Measurements from ENCODE around the gene TXLNB. TPM values are rescaled to one million over a fixed set of nuclear protein-coding genes. Genes with fewer than 3 reads are reported as not detected.
"Not testable (repeated sequence)": the region's sequence is repeated elsewhere in the genome, so short reads cannot be mapped to it uniquely, and the experiment has no call there.

TXLNB gene
- total and polyA plus RNA-seq, 9 donors = 2.3 to 7.9 (median 5.0) TPM

DNA sequence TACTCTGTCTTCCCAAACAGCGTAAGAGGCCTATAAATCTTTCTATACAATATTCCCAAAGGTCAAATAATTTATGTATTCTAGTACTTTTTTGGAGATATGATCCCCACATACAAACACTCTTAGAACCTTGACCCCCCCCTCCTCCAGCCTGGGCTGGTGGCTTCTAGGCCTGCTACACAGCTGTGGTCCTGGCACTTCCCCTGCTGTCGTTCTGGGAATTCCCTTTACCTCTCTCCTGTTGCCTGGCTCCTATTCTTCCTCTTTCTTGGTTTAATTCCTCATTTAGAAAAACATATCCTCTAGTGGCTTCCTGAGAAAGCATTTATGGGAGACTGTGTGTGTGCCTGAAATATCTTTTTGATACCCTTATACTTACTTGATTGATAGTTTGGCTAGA is 4.1 kb upstream of the TXLNB start:
- no peak overlapping the region for H3K4me3 ChIP-seq
- H3K27me3 ChIP-seq = no peaks in the 10 kb centered on the region
- DNase-seq = no peak
- 81 to 83% (median 81%) methylated on average over 2 of the region's 2 CpGs for WGBS, 3 donors
- H3K4me1 ChIP-seq (ENCODE audit: insufficient read depth) = peaks cover 1% of the 10 kb centered on the region
- intact Hi-C loops (cut with DNase I) = loop anchor here in 2 of 4 donors (10.0 kb wide), 2 partner anchors 69 to 1171 kb away; no protein-coding TSS in a partner anchor
- no peaks in the 10 kb centered on the region for H3K36me3 ChIP-seq
- H3K9me3 ChIP-seq = no peaks in the 10 kb centered on the region
- no peak overlapping the region for H3K27ac ChIP-seq
- TF ChIP-seq POLR2A (IDR thresholded peaks at IDR 0.05) = no peak
- TF ChIP-seq, protein P1, sequence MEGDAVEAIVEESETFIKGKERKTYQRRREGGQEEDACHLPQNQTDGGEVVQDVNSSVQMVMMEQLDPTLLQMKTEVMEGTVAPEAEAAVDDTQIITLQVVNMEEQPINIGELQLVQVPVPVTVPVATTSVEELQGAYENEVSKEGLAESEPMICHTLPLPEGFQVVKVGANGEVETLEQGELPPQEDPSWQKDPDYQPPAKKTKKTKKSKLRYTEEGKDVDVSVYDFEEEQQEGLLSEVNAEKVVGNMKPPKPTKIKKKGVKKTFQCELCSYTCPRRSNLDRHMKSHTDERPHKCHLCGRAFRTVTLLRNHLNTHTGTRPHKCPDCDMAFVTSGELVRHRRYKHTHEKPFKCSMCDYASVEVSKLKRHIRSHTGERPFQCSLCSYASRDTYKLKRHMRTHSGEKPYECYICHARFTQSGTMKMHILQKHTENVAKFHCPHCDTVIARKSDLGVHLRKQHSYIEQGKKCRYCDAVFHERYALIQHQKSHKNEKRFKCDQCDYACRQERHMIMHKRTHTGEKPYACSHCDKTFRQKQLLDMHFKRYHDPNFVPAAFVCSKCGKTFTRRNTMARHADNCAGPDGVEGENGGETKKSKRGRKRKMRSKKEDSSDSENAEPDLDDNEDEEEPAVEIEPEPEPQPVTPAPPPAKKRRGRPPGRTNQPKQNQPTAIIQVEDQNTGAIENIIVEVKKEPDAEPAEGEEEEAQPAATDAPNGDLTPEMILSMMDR (IDR thresholded peaks at IDR 0.05) = no peak
- no peak for TF ChIP-seq EP300 (IDR thresholded peaks at IDR 0.05)

DNA sequence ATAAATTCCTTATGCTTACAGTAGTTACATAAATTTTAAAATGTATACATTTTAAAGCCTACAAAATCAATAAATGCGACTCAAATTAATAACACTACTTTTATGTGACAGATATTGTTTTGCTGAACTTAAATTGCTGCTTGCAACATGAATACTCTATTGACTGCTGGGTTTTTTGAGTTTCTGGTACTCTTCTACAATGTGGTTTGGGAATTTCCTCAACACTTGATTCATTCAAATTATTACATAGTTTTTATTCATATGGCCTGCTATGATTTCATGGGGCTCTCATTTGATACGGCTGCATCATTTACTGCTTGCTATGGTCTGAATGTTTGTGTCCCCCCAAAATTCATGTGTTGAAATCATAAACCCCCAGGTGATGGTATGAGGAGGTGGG is 2.3 kb upstream of the TXLNB start:
- Histone ChIP-seq H3K36me3 (no peaks in the 10 kb centered on the region), H3K4me3 (no peak overlapping the region), H3K27ac (no peak overlapping the region), H3K9me3 (no peaks in the 10 kb centered on the region), H3K27me3 (no peaks in the 10 kb centered on the region), H3K4me1 (ENCODE audit: insufficient read depth) (peaks cover 5% of the 10 kb centered on the region)
- TF ChIP-seq, protein P1 (IDR thresholded peaks at IDR 0.05) = no peak
- no peak for TF ChIP-seq EP300 (IDR thresholded peaks at IDR 0.05)
- TF ChIP-seq POLR2A (IDR thresholded peaks at IDR 0.05) = no peak
- intact Hi-C loops (cut with DNase I) = loop anchor here in 2 of 4 donors (10.0 kb wide), 2 partner anchors 71 to 1169 kb away; no protein-coding TSS in a partner anchor
- 91 to 93% (median 92%) methylated on average over 2 of the region's 2 CpGs for WGBS, 3 donors
- DNase-seq = no peak

DNA sequence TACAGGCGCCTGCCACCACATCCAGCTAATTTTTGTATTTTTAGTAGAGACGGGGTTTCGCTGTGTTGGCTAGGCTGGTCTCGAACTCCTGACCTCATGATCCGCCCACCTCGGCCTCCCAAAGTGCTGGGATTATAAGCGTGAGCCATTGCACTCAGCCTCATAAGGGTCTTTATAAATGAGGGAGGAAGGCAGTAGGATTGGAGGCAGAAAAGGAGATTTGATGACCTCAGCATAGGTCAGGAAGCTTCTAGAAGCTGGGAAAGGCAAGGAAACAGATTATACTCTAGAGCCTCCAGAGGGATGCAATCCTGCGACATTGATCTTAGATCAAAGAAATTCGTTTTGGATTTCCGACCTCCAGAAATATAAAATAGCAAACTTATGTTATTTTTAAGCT is 1.4 kb upstream of the TXLNB start:
- DNase-seq; H3K36me3 ChIP-seq; H3K9me3 ChIP-seq; H3K27ac ChIP-seq; H3K4me3 ChIP-seq; H3K27me3 ChIP-seq; H3K4me1 ChIP-seq (ENCODE audit: insufficient read depth): not testable (repeated sequence)
- intact Hi-C loops (cut with DNase I) = loop anchor here in 2 of 4 donors (10.0 kb wide), 2 partner anchors 72 to 1168 kb away; no protein-coding TSS in a partner anchor
- WGBS, 3 donors = 74 to 85% (median 84%) methylated on average over 10 of the region's 10 CpGs

DNA sequence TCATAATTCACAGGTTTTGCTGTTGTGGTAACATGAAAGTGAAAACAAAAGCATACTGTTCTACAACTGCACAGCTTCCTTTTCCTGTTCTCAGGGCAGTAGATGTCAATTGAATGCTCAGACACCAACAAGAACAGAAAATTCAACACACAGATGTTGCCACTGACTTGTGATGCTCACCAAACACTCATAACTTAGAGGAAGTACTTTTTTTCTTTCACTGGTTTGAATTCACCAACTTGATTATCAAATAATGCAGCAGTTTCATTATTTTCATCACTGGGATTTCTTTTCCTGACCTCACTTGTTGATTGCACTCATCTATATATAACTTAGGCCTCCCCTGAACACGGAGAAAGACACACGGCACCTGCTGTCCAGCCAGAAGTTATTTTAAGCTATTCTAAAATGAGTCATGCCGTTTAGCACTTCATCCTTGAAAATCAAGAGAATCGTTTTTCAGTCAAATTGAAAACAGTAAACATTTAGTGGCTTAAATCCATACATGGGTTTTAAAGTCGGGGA is 949 bp downstream of the TXLNB start:
- Histone ChIP-seq H3K36me3 (no peaks in the 10 kb centered on the region), H3K27ac (peak overlapping the region; percentile 3 to 73), H3K4me3 (peak overlapping the region; percentile 1), H3K9me3 (no peaks in the 10 kb centered on the region), H3K27me3 (no peaks in the 10 kb centered on the region), H3K4me1 (ENCODE audit: insufficient read depth) (peaks cover 10% of the 10 kb centered on the region)
- no peak for TF ChIP-seq EP300 (IDR thresholded peaks at IDR 0.05)
- TF ChIP-seq, protein P1 (IDR thresholded peaks at IDR 0.05) = no peak
- no peak for TF ChIP-seq POLR2A (IDR thresholded peaks at IDR 0.05)
- 1 to 2% (median 1%) methylated on average over 5 of the region's 5 CpGs for WGBS, 3 donors
- intact Hi-C loops (cut with DNase I) = loop anchor here in 2 of 4 donors (10.0 kb wide), 2 partner anchors 74 to 1166 kb away; no protein-coding TSS in a partner anchor
- peak in 2 of 5 donors; percentile 39 to 51 for DNase-seq

DNA sequence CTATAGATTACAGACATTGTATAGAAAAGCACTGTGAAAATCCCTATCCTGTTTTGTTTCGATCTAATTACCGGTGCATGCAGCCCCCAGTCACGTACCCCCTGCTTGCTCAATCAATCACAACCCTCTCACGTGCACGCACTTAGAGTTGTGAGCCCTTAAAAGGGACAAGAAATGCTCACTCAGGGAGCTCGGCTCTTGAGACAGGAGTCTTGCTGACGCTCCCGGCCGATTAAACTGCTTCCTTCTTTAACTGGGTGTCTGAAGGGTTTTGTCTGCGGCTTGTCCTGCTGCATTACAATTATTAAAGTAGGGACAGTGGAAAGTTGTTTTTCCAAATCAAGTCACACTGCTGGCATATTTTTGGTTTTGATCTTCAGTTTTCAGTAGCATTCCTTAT is 2.6 kb downstream of the TXLNB start:
- intact Hi-C loops (cut with DNase I) = no loop called here
- 93 to 98% (median 95%) methylated on average over 10 of the region's 10 CpGs for WGBS, 3 donors
- no peak overlapping the region for H3K4me3 ChIP-seq
- no peaks in the 10 kb centered on the region for H3K27me3 ChIP-seq
- TF ChIP-seq, protein P1 (IDR thresholded peaks at IDR 0.05) = no peak
- TF ChIP-seq EP300 (IDR thresholded peaks at IDR 0.05) (no peak), POLR2A (IDR thresholded peaks at IDR 0.05) (no peak)
- H3K27ac ChIP-seq = no peak overlapping the region
- peaks cover 10% of the 10 kb centered on the region for H3K4me1 ChIP-seq (ENCODE audit: insufficient read depth)
- no peak for DNase-seq
- no peaks in the 10 kb centered on the region for H3K36me3 ChIP-seq
- H3K9me3 ChIP-seq = no peaks in the 10 kb centered on the region
